Trophoblast cell (in vitro differentiated cells and primary cell): Measurements from ENCODE around the gene MTFMT.
"Not testable (repeated sequence)": the region's sequence is repeated elsewhere in the genome, so short reads cannot be mapped to it uniquely, and the experiment has no call there.

Experiments
- DNase-seq, 2 donors: peaks; one replicate each; pipeline ENCODE4 v3.0.0-alpha.2; 2016
- H2AFZ ChIP-seq: 2 replicates; pipeline ENCODE4 v1.6.1; 2013; ENCODE audit warnings: low read length, moderate library complexity, mild to moderate bottlenecking; ENCODE audit not compliant: insufficient read depth, poor library complexity
- H2AK5ac ChIP-seq: 2 replicates; pipeline ENCODE4 v1.6.1; 2013; ENCODE audit warnings: mild to moderate bottlenecking, low read length
- H2BK120ac ChIP-seq: 2 replicates; pipeline ENCODE4 v1.6.1; 2013; ENCODE audit warnings: low read length, mild to moderate bottlenecking, moderate library complexity; ENCODE audit not compliant: insufficient read depth, poor library complexity
- H2BK12ac ChIP-seq: 2 replicates; pipeline ENCODE4 v1.6.1; 2013; ENCODE audit warnings: mild to moderate bottlenecking, low read length, moderate library complexity
- H2BK5ac ChIP-seq: 2 replicates; pipeline ENCODE4 v1.6.1; 2013; ENCODE audit warnings: low read length, low read depth, moderate library complexity, mild to moderate bottlenecking; ENCODE audit not compliant: poor library complexity
- H3K14ac ChIP-seq: 2 replicates; pipeline ENCODE4 v1.6.1; 2013; ENCODE audit warnings: mild to moderate bottlenecking, low read length
- H3K18ac ChIP-seq: 2 replicates; pipeline ENCODE4 v1.6.1; 2013; ENCODE audit warnings: mild to moderate bottlenecking, low read length
- H3K23ac ChIP-seq: 2 replicates; pipeline ENCODE4 v1.6.1; 2013; ENCODE audit warnings: low read length
- H3K27ac ChIP-seq: 2 replicates; pipeline ENCODE4 v1.5.1; 2013; ENCODE audit warnings: low read depth, mild to moderate bottlenecking, inconsistent platforms, low read length, moderate library complexity
- H3K27me3 ChIP-seq: 2 replicates; pipeline ENCODE4 v1.6.1; 2013; ENCODE audit warnings: inconsistent platforms, mild to moderate bottlenecking, low read length, moderate library complexity; ENCODE audit not compliant: insufficient read depth
- H3K36me3 ChIP-seq, 2 experiments: 1 replicate in 1 of 2; 2 replicates in 1 of 2; pipeline ENCODE4 v1.6.1; 2013; ENCODE audit warnings: low read length in 2 of 2, mild to moderate bottlenecking in 2 of 2, moderate library complexity in 1 of 2; ENCODE audit not compliant: insufficient read depth in 2 of 2, control insufficient read depth in 1 of 2
- H3K4ac ChIP-seq: 2 replicates; pipeline ENCODE4 v1.6.1; 2013; ENCODE audit warnings: low read depth, mild to moderate bottlenecking, low read length, moderate library complexity
- H3K4me1 ChIP-seq, 2 experiments: 1 replicate in 1 of 2; 2 replicates in 1 of 2; pipeline ENCODE4 v1.6.1; 2013; ENCODE audit warnings: low read length in 2 of 2, mild to moderate bottlenecking in 2 of 2, moderate library complexity in 1 of 2; ENCODE audit not compliant: insufficient read depth in 2 of 2, control insufficient read depth in 1 of 2
- H3K4me2 ChIP-seq: 2 replicates; pipeline ENCODE4 v1.6.1; 2013; ENCODE audit warnings: inconsistent platforms, mild to moderate bottlenecking, low read length, moderate library complexity
- H3K4me3 ChIP-seq: 2 replicates; pipeline ENCODE4 v1.5.1; 2013; ENCODE audit warnings: mild to moderate bottlenecking, low read depth, low read length, inconsistent platforms
- H3K79me1 ChIP-seq: one replicate; pipeline ENCODE4 v1.6.1; 2013; ENCODE audit warnings: low read length
- H3K79me2 ChIP-seq: 2 replicates; pipeline ENCODE4 v1.6.1; 2013; ENCODE audit warnings: low read length, mild to moderate bottlenecking; ENCODE audit not compliant: control insufficient read depth, insufficient read depth, poor library complexity
- H3K9ac ChIP-seq: 2 replicates; pipeline ENCODE4 v1.6.1; 2013; ENCODE audit warnings: mild to moderate bottlenecking, low read length
- H3K9me3 ChIP-seq: 2 replicates; pipeline ENCODE4 v1.6.1; 2013; ENCODE audit warnings: low read depth, mild to moderate bottlenecking, control low read depth, inconsistent platforms, low read length; ENCODE audit not compliant: insufficient read depth
- H4K12ac ChIP-seq: 2 replicates; pipeline ENCODE4 v1.6.1; 2013; ENCODE audit warnings: low read depth, mild to moderate bottlenecking, low read length, moderate library complexity
- H4K8ac ChIP-seq: 2 replicates; pipeline ENCODE4 v1.6.1; 2013; ENCODE audit warnings: low read depth, mild to moderate bottlenecking, low read length, moderate library complexity
- H4K91ac ChIP-seq: one replicate; pipeline ENCODE4 v1.6.1; 2013; ENCODE audit warnings: low read depth, mild to moderate bottlenecking, low read length, moderate library complexity
- WGBS: extraction: QIAGEN DNeasy Blood & Tissue Kit; methylation state at CpG from one replicate; pipeline ENCODE4 v1.1.7; 2013; ENCODE audit warnings: missing lambda C conversion rate; ENCODE audit not compliant: insufficient read length, insufficient coverage; ENCODE audit errors: extremely low coverage; 5-methylcytosine and 5-hydroxymethylcytosine counted together

MTFMT gene

DNA sequence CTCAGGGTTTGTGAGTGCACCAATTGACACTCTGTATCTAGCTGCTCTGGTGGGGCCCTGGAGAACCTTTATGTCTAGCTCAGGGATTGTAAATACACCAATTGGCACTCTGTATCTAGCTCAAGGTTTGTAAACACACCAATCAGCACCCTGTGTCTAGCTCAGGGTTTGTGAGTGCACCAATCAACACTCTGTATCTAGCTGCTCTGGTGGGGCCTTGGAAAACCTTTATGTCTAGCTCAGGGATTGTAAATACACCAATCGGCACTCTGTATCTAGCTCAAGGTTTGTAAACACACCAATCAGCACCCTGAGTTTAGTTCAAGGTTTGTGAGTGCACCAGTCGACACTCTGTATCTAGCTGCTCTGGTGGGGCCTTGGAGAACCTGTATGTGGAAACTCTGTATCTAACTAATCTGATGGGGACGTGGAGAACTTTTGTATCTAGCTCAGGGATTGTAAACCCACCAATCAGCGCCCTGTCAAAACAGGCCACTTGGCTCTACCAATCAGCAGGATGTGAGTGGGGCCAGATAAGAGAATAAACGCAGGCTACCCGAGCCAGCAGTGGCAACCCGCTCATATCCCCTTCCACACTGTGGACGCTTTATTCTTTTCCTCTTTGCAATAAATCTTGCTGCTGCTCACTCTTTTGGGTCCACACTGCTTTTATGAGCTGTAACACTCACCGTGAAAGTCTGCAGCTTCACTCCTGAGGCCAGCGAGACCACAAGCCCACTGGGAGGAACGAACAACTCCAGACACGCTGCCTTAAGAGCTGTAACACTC lies 46.4 kb upstream of the MTFMT start:
- not testable (repeated sequence) for H3K14ac ChIP-seq, H3K27me3 ChIP-seq, H3K79me1 ChIP-seq, H3K23ac ChIP-seq, H4K8ac ChIP-seq, H3K4me2 ChIP-seq, H3K18ac ChIP-seq, H2BK12ac ChIP-seq, H3K4me3 ChIP-seq, H2BK120ac ChIP-seq, H4K12ac ChIP-seq, H3K9ac ChIP-seq, DNase-seq, H2BK5ac ChIP-seq, H2AFZ ChIP-seq, H3K9me3 ChIP-seq, H3K36me3 ChIP-seq, H3K27ac ChIP-seq, H3K79me2 ChIP-seq, H3K4ac ChIP-seq, H2AK5ac ChIP-seq, H4K91ac ChIP-seq
- WGBS, result no CpG with 5 or more reads among the region's 12 CpGs
- peaks cover 6 to 12% of the 10 kb centered on the region in 2 experiments for H3K4me1 ChIP-seq

- H3K9ac ChIP-seq, H3K36me3 ChIP-seq, H3K27me3 ChIP-seq, H4K12ac ChIP-seq, H2AFZ ChIP-seq, H3K27ac ChIP-seq, H3K9me3 ChIP-seq, H2BK12ac ChIP-seq, H2BK5ac ChIP-seq, H3K79me1 ChIP-seq, H4K8ac ChIP-seq, H3K79me2 ChIP-seq, H2AK5ac ChIP-seq, H2BK120ac ChIP-seq, H3K4ac ChIP-seq, H3K18ac ChIP-seq, H4K91ac ChIP-seq, DNase-seq, H3K4me3 ChIP-seq, H3K4me2 ChIP-seq, H3K14ac ChIP-seq, H3K23ac ChIP-seq: not testable (repeated sequence)
- WGBS, result no CpG with 5 or more reads among the region's 22 CpGs
- peaks cover 6 to 12% of the 10 kb centered on the region in 2 experiments for H3K4me1 ChIP-seq
Observed at GRCh38 chr15:65074946-65075345, 45.5 kb upstream of the MTFMT start.

GRCh38 chr15:65072617-65073016 lies 43.2 kb upstream of the MTFMT start:
- Histone ChIP-seq H2BK12ac (no peak overlapping the region), H3K4me3 (no peak overlapping the region), H3K4ac (no peak overlapping the region), H3K9me3 (peaks cover 5% of the 10 kb centered on the region), H3K27me3 (peaks cover 8% of the 10 kb centered on the region), H3K79me1 (peaks cover 1% of the 10 kb centered on the region), H3K9ac (no peak overlapping the region), H3K14ac (no peak overlapping the region), H2BK5ac (no peak overlapping the region), H2AFZ (no peak overlapping the region), H3K36me3 (no peaks in the 10 kb centered on the region), H4K12ac (no peak overlapping the region), H4K8ac (no peak overlapping the region), H3K27ac (no peak overlapping the region), H3K4me2 (no peak overlapping the region), H2BK120ac (no peak overlapping the region), H3K79me2 (no peaks in the 10 kb centered on the region), H3K23ac (no peak overlapping the region), H2AK5ac (no peak overlapping the region), H4K91ac (no peak overlapping the region), H3K18ac (no peak overlapping the region), H3K4me1 (peaks cover 6 to 12% of the 10 kb centered on the region in 2 experiments)
- no CpG with 5 or more reads among the region's 3 CpGs for WGBS
- no peak for DNase-seq

DNA sequence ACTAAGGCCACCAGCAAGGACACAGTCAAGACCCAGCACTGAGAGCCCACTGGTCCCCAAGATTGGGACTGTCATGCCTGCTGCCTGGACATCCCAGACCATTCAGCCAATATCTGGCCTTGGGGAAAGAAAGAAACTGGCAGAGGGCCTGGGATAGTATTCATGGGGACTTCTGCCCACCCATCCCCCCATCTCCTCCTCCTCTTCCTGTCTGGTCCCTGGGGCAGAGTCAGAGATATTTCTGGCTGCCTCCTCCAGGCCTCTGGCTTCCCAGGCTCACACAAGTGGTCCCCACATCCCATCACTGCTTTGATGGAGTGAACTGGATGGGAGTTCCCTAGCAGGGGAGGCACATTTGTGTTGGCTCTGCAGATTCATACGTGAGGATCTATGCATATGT lies 42.6 kb upstream of the MTFMT start:
- Histone ChIP-seq H3K4me3 (no peak overlapping the region), H3K4ac (no peak overlapping the region), H3K14ac (no peak overlapping the region), H3K9ac (no peak overlapping the region), H4K8ac (no peak overlapping the region), H3K79me1 (peaks cover 3% of the 10 kb centered on the region), H2BK12ac (no peak overlapping the region), H3K4me2 (no peak overlapping the region), H4K12ac (no peak overlapping the region), H3K27me3 (peaks cover 9% of the 10 kb centered on the region), H3K79me2 (no peaks in the 10 kb centered on the region), H3K18ac (no peak overlapping the region), H2AK5ac (no peak overlapping the region), H3K27ac (no peak overlapping the region), H3K4me1 (peaks cover 12 to 16% of the 10 kb centered on the region in 2 experiments), H4K91ac (no peak overlapping the region), H3K23ac (no peak overlapping the region), H3K36me3 (no peaks in the 10 kb centered on the region), H3K9me3 (peaks cover 3% of the 10 kb centered on the region), H2AFZ (no peak overlapping the region), H2BK120ac (no peak overlapping the region), H2BK5ac (no peak overlapping the region)
- DNase-seq, result no peak
- no CpG with 5 or more reads among the region's 1 CpG for WGBS
